OCI-LY3 (cell line): ENCODE measurements around the gene PTPRN2.

Experiments used
- H2AFZ ChIP-seq: fragments of 200-600, 300-600 bp; shearing (Covaris generic); 2 replicates; pipeline ENCODE4 v1.6.0; 2014; ENCODE audit warnings: antibody characterized with exemption, low read depth, low read length
- H3K27ac ChIP-seq: fragments of 200-600, 300-600 bp; sonication (generic); 2 replicates; pipeline ENCODE4 v1.5.1; 2014; ENCODE audit warnings: mild to moderate bottlenecking, low read length, moderate library complexity, mixed read lengths
- H3K27me3 ChIP-seq: fragments of 200-600, 300-600 bp; sonication (generic); 2 replicates; pipeline ENCODE4 v1.6.1; 2014; ENCODE audit warnings: low read depth, low read length, mixed read lengths
- H3K36me3 ChIP-seq: fragments of 200-600, 300-600 bp; sonication (generic); replicated peaks from 2 replicates; pipeline ENCODE3; 2014; ENCODE audit warnings: low read depth, low read length, mixed read lengths
- H3K4me1 ChIP-seq: fragments of 300-600, 200-600 bp; sonication (generic); 2 replicates; pipeline ENCODE4 v1.6.1; 2014; ENCODE audit warnings: low read length, mixed read lengths
- H3K4me2 ChIP-seq: fragments of 200-600, 300-600 bp; sonication (generic); 2 replicates; pipeline ENCODE4 v1.6.1; 2014; ENCODE audit warnings: low read length, mixed read lengths
- H3K4me3 ChIP-seq: fragments of 300-600, 200-600 bp; sonication (generic); 2 replicates; pipeline ENCODE4 v1.5.1; 2014; ENCODE audit warnings: antibody characterized with exemption, mild to moderate bottlenecking, low read length, moderate library complexity
- H3K79me2 ChIP-seq: fragments of 300-600, 200-600 bp; shearing (Covaris generic); 2 replicates; pipeline ENCODE4 v1.6.1; 2014; ENCODE audit warnings: mild to moderate bottlenecking, low read length, mixed read lengths
- H3K9ac ChIP-seq: fragments of 300-600, 200-600 bp; shearing (Covaris generic); 2 replicates; pipeline ENCODE4 v1.6.0; 2014; ENCODE audit warnings: mild to moderate bottlenecking, low read length, moderate library complexity
- H3K9me3 ChIP-seq: fragments of 200-600, 300-600 bp; shearing (Covaris generic); 2 replicates; pipeline ENCODE4 v1.6.1; 2014; ENCODE audit warnings: low read length, mixed read lengths; ENCODE audit not compliant: insufficient read depth
- H4K20me1 ChIP-seq: fragments of 200-600, 300-600 bp; sonication (generic); 2 replicates; pipeline ENCODE4 v1.6.1; 2016; ENCODE audit warnings: low read length, mixed read lengths; ENCODE audit not compliant: insufficient read depth
- EZH2phosphoT487 ChIP-seq: fragments of 200-600 bp; shearing (Covaris generic); IDR thresholded peaks from 2 replicates; pipeline ENCODE4 v1.6.1; 2018; ENCODE audit warnings: antibody characterized with exemption, mixed run types, low read depth
- TF ChIP-seq, protein P1 (sequence below): fragments of 200-600, 300-600 bp; sonication (generic); IDR thresholded peaks from 2 replicates; pipeline ENCODE4 v1.5.1; 2014; ENCODE audit warnings: antibody characterized with exemption, low read length, low read depth

The PTPRN2 gene

DNA sequence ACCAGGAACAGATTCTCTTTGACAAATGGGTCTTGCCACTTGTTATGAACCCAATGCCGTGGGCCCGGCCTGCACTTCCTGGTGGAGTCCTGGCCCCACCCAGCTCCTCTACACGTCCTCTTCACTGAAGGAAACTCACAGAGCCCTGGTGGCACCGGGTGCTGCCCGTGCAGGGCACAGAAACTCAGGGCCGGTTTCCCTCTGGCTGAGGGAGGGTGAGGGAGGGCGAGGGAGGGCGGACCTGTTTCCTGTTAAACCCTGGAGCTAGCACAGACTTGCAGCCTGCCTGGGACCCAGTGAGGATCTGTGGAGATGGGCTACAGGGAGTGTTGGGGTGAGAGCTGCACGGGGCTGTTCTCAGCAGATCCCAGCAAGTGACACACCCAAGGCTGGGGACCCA lies 596.3 kb downstream of the PTPRN2 start:
- H3K4me3 ChIP-seq = no peak overlapping the region
- no peak overlapping the region for H2AFZ ChIP-seq
- no peaks in the 10 kb centered on the region for H3K4me1 ChIP-seq
- TF ChIP-seq EZH2phosphoT487 = no peak
- TF ChIP-seq, protein P1, sequence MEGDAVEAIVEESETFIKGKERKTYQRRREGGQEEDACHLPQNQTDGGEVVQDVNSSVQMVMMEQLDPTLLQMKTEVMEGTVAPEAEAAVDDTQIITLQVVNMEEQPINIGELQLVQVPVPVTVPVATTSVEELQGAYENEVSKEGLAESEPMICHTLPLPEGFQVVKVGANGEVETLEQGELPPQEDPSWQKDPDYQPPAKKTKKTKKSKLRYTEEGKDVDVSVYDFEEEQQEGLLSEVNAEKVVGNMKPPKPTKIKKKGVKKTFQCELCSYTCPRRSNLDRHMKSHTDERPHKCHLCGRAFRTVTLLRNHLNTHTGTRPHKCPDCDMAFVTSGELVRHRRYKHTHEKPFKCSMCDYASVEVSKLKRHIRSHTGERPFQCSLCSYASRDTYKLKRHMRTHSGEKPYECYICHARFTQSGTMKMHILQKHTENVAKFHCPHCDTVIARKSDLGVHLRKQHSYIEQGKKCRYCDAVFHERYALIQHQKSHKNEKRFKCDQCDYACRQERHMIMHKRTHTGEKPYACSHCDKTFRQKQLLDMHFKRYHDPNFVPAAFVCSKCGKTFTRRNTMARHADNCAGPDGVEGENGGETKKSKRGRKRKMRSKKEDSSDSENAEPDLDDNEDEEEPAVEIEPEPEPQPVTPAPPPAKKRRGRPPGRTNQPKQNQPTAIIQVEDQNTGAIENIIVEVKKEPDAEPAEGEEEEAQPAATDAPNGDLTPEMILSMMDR = no peak
- H3K27ac ChIP-seq = no peak overlapping the region
- H3K4me2 ChIP-seq = no peak overlapping the region
- H3K9me3 ChIP-seq = 0 out of 2 replicates have a peak, but pooled peaks cover 7% of the 10 kb centered on the region
- H4K20me1 ChIP-seq = no peaks in the 10 kb centered on the region
- H3K9ac ChIP-seq = no peak overlapping the region
- H3K79me2 ChIP-seq = no peaks in the 10 kb centered on the region
- H3K36me3 ChIP-seq = no peaks in the 10 kb centered on the region
- no peaks in the 10 kb centered on the region for H3K27me3 ChIP-seq

DNA sequence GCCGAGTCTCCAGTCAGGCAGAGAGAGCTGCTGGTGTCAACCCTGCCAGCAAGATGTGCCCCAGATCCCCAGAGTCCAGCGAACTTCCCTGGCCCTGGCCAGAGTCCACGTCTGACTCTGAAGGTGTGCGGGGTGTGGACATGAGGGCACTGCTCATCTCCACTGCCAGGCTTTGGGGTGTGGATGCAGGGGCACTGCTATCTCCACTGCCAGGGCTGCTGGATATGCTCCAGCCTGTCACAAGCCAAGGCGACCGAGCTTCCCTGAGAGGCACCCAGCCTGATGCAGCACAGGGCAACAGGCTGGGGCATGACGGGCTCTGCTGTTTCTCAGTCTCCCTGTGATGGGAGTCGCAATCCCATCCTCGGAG lies 596.8 kb downstream of the PTPRN2 start:
- Histone ChIP-seq H3K9ac (no peak overlapping the region), H3K27ac (no peak overlapping the region), H3K9me3 (0 out of 2 replicates have a peak, but pooled peaks cover 5% of the 10 kb centered on the region), H3K4me1 (no peaks in the 10 kb centered on the region), H3K36me3 (no peaks in the 10 kb centered on the region), H3K27me3 (no peaks in the 10 kb centered on the region), H4K20me1 (no peaks in the 10 kb centered on the region), H3K4me2 (no peak overlapping the region), H3K4me3 (no peak overlapping the region), H3K79me2 (no peaks in the 10 kb centered on the region), H2AFZ (no peak overlapping the region)
- TF ChIP-seq, protein P1 = no peak
- no peak for TF ChIP-seq EZH2phosphoT487

DNA sequence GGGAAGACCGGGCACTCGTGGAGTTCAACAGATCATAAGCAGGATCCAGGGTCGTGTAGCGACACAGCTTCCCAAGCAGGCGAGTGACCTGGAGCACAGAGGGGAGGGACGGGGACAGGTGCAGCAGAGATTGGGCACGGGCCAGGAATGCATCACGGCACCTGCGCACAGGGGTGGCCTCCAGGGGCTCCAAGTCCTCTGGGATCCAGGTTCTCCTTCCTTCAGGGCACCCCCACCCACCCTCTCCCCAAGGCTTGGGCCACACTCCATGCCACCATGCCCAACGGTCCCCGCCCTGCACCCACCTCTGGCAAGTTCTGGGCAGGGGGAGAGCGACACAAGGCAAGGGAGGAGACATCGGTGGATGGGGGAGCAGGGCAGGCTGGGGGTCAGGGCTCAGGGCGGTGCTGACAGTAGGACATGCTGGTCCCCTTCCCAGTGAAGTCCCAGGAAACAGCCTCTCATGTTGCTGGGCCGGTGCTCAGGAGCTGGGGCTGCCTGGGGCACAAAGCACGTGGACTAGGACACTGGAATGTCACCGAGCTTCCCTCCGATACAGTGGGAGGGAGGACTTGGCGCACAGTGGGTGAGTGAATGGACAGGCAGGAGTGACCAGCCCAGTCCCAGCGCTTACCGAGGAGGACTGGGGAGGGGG lies 597.3 kb downstream of the PTPRN2 start:
- no peak overlapping the region for H2AFZ ChIP-seq
- no peak for TF ChIP-seq EZH2phosphoT487
- TF ChIP-seq, protein P1 = no peak
- H3K79me2 ChIP-seq = no peaks in the 10 kb centered on the region
- no peak overlapping the region for H3K4me2 ChIP-seq
- H4K20me1 ChIP-seq = no peaks in the 10 kb centered on the region
- H3K4me3 ChIP-seq = no peak overlapping the region
- H3K4me1 ChIP-seq = no peaks in the 10 kb centered on the region
- no peak overlapping the region for H3K27ac ChIP-seq
- H3K27me3 ChIP-seq = no peaks in the 10 kb centered on the region
- H3K9ac ChIP-seq = no peak overlapping the region
- no peaks in the 10 kb centered on the region for H3K36me3 ChIP-seq
- no peaks in the 10 kb centered on the region for H3K9me3 ChIP-seq

DNA sequence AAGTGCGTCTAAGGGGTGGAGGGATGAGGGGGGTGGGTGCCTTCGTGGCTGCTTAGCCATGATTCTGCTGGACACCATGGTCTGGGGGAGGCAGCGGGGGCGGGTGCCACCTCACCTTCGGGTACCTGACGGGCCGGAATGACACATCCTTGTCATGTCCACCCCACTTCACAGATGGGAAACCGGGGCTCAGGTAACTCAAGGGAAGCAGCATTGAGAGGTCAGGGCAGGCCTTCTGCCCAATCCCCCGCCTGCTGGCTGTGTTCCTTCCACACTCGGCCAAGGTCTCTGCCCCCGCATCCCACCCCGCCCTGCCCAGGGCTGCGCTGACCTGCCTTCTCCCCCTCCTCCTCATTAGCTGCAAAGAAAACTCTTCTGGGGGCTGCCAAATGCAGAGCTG lies 598.0 kb downstream of the PTPRN2 start:
- no peaks in the 10 kb centered on the region for H3K79me2 ChIP-seq
- no peak overlapping the region for H3K4me2 ChIP-seq
- no peaks in the 10 kb centered on the region for H4K20me1 ChIP-seq
- no peak overlapping the region for H3K9ac ChIP-seq
- H3K4me1 ChIP-seq = no peaks in the 10 kb centered on the region
- TF ChIP-seq EZH2phosphoT487 = no peak
- TF ChIP-seq, protein P1 = no peak
- H3K9me3 ChIP-seq = no peaks in the 10 kb centered on the region
- H3K4me3 ChIP-seq = no peak overlapping the region
- no peak overlapping the region for H3K27ac ChIP-seq
- no peaks in the 10 kb centered on the region for H3K27me3 ChIP-seq
- no peaks in the 10 kb centered on the region for H3K36me3 ChIP-seq
- no peak overlapping the region for H2AFZ ChIP-seq
